Coronary artery (tissue), 2 donors: ENCODE results near the gene NFIX.

ENCODE experiments used
- DNase-seq: peaks from one replicate; pipeline ENCODE4 v3.0.0-alpha.2; 2017; ENCODE audit warnings: low spot score
- H3K27ac ChIP-seq, 2 donors: fragments of 200-600 bp; sonication (generic); one replicate each; pipeline ENCODE4 v1.5.1; 2016 to 2019
- H3K4me3 ChIP-seq: fragments of 200-600 bp; sonication (generic); 2 replicates; pipeline ENCODE4 v1.5.1; 2016; ENCODE audit warnings: mild to moderate bottlenecking, moderate library complexity
- CTCF ChIP-seq: fragments of 200-600 bp; sonication (generic); IDR thresholded peaks from one replicate; pipeline ENCODE4 v1.5.1; 2019; ENCODE audit warnings: antibody characterized with exemption

The NFIX gene

GRCh38 chr19:12991296-12991695 lies 4.0 kb upstream of the NFIX start:
- no peak overlapping the region for H3K27ac ChIP-seq
- H3K4me3 ChIP-seq = no peak overlapping the region
- TF ChIP-seq CTCF = no peak
- no peak for DNase-seq

GRCh38 chr19:12992729-12993128 lies 2.5 kb upstream of the NFIX start:
- no peak for DNase-seq
- no peak for TF ChIP-seq CTCF
- H3K4me3 ChIP-seq = no peak overlapping the region
- no peak overlapping the region for H3K27ac ChIP-seq

- Histone ChIP-seq H3K27ac (peak overlapping the region in 1 of 2 donors; percentile 22), H3K4me3 (no peak overlapping the region)
- TF ChIP-seq CTCF = no peak
- no peak for DNase-seq
Measured at GRCh38 chr19:12993562-12993961, 1.7 kb upstream of the NFIX start.

GRCh38 chr19:12995596-12996405 lies 526 bp downstream of the NFIX start:
- H3K4me3 ChIP-seq = peak overlapping the region; percentile 99
- DNase-seq = no peak
- TF ChIP-seq CTCF = no peak
- H3K27ac ChIP-seq = peak overlapping the region; percentile 94

- H3K4me3 ChIP-seq = peak overlapping the region; percentile 99
- peak overlapping the region; percentile 94 for H3K27ac ChIP-seq
- TF ChIP-seq CTCF = no peak
- DNase-seq = no peak
Measured at GRCh38 chr19:12996406-12997094, 1.3 kb downstream of the NFIX start.

- Histone ChIP-seq H3K27ac (peak overlapping the region; percentile 94), H3K4me3 (peak overlapping the region; percentile 99)
- DNase-seq = no peak
- TF ChIP-seq CTCF = no peak
Measured at GRCh38 chr19:12997179-12997966, 2.1 kb downstream of the NFIX start.
